ENCODE measurements around the gene STK40.

Gene STK40

DNA sequence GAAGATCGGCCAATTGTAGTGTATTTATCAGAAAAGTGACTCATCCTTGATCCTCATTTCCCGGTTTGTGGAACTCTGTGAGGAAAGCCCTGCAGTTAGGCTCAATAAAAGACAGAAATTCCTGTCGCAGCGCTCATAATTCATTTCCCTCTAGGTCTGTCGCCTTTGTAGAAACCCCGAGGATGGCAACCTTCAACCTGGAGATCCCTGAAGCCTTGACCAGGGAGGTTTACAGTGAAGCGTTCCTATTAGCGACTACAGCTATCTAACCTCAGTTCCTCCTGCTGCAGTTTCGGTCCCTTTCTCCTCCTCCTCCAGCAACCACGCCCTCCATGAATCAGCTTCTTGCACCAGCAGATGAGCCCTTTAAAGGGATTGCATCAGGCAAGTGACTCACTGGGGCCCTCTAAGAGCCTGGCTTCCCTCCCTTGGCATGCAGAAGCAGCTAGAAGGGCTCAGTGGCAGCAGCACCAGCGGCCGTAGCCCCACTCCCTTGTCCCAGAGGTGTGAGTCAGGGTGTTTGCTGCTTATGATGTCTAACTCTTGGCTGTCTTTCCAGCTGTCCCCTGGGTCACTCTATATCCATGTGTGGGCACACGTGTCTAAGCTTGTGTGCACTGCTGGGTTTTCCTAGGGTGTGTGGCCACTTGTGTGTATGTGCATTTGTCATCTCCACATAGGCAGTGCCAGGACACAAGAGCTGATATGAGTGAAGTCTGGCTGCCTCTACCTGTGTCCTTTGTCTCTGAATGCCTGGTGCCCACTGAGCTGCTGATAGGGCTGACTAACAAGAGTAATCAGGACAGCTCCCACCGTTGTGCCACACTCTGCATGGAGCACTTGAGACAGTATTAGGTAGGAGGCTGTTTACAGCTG, 779 bp upstream of the STK40 start:
- peak; percentile 98 for DNase-seq (ENCODE audit: low spot score)
- H3K4me3 ChIP-seq (ENCODE audit: severe bottlenecking): peak overlapping the region; percentile 39
- ATAC-seq (ENCODE audit: low read depth): peak; percentile 77
- H3K27me3 ChIP-seq (ENCODE audit: insufficient read depth, poor library complexity, severe bottlenecking): no peaks in the 10 kb centered on the region
- H3K27ac ChIP-seq (ENCODE audit: poor library complexity, severe bottlenecking): peak overlapping the region; percentile 80
- no peaks in the 10 kb centered on the region for H3K9me3 ChIP-seq (ENCODE audit: severe bottlenecking)
- H3K4me1 ChIP-seq (ENCODE audit: insufficient read depth, poor library complexity, severe bottlenecking): peaks cover 10% of the 10 kb centered on the region
- H3K36me3 ChIP-seq (ENCODE audit: low read depth): 0 out of 2 replicates have a peak, but pooled peaks cover 4% of the 10 kb centered on the region
- TF ChIP-seq, protein P1, sequence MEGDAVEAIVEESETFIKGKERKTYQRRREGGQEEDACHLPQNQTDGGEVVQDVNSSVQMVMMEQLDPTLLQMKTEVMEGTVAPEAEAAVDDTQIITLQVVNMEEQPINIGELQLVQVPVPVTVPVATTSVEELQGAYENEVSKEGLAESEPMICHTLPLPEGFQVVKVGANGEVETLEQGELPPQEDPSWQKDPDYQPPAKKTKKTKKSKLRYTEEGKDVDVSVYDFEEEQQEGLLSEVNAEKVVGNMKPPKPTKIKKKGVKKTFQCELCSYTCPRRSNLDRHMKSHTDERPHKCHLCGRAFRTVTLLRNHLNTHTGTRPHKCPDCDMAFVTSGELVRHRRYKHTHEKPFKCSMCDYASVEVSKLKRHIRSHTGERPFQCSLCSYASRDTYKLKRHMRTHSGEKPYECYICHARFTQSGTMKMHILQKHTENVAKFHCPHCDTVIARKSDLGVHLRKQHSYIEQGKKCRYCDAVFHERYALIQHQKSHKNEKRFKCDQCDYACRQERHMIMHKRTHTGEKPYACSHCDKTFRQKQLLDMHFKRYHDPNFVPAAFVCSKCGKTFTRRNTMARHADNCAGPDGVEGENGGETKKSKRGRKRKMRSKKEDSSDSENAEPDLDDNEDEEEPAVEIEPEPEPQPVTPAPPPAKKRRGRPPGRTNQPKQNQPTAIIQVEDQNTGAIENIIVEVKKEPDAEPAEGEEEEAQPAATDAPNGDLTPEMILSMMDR (IDR thresholded peaks at IDR 0.05; ENCODE audit: poor library complexity, severe bottlenecking): no peak

DNA sequence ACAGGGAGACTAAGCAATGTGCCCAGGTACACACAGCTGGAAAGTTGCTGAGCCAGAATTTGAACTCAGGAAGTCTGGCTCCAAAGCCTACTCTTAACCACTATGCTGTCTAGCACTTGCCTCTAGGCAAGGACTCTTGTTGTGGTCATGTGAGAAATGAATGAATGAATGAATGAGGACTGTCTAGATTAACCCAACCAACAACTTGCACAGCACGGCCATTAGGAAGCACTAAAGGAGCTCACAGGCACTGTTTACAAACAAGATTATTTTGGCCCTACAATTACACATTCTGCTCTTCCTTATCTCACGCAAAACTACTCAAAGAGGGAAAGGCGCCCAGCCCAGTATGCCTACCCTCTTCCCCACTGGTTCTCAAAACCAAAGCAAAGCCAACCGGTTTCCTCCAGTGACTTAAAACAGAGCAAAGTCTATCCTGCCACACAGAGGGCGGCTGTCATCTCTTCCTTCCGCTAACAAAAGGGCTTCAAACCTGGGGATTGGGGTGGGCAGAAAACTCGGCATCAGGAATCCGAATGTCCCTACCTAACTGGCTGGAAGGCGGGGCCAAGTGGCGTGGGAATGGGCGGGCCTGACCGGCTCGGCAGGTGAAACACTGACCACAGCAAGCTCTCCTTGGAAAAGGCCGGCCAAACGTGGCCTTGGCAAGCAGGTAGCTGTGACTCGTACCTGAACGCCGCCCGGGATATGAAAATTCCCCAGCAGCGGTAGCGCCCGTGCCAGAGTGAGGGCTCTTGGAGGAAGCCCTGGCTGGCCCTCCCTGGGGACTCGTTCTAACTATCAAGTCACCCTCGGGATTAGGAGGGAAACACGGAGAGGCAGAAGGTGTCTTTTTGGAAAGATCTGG, 948 bp downstream of the STK40 start:
- TF ChIP-seq, protein P1 (IDR thresholded peaks at IDR 0.05; ENCODE audit: poor library complexity, severe bottlenecking): no peak
- Histone ChIP-seq H3K4me3 (ENCODE audit: severe bottlenecking) (peak overlapping the region; percentile 90), H3K4me1 (ENCODE audit: insufficient read depth, poor library complexity, severe bottlenecking) (peaks cover 10% of the 10 kb centered on the region), H3K27me3 (ENCODE audit: insufficient read depth, poor library complexity, severe bottlenecking) (no peaks in the 10 kb centered on the region), H3K36me3 (ENCODE audit: low read depth) (0 out of 2 replicates have a peak, but pooled peaks cover 4% of the 10 kb centered on the region), H3K9me3 (ENCODE audit: severe bottlenecking) (no peaks in the 10 kb centered on the region), H3K27ac (ENCODE audit: poor library complexity, severe bottlenecking) (peak overlapping the region; percentile 80)
- ATAC-seq (ENCODE audit: low read depth) (peak; percentile 18; the same call in 2 of the 3 replicates), DNase-seq (ENCODE audit: low spot score) (peak; percentile 77)

DNA sequence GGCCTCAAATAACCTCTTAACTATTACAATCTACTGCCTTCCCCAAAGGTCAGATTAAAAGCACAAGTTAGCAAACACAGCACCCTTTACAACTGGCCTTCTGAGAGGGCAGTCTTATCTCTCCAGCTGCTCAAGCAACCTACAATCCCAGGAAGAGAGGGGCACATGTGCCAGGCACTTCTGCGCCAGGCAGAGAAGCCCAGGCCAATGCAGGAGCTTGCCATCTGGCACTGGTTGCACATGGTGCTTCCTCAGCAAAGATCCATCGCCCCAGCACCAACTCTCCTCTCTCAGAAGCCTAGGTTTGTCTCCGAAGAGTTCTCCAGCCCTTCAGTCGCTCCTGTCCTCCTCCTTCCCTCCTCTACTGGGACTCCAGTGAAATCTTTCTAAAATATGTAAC, 2.5 kb downstream of the STK40 start:
- Histone ChIP-seq H3K4me3 (ENCODE audit: severe bottlenecking) (no peak overlapping the region), H3K9me3 (ENCODE audit: severe bottlenecking) (no peaks in the 10 kb centered on the region), H3K27me3 (ENCODE audit: insufficient read depth, poor library complexity, severe bottlenecking) (no peaks in the 10 kb centered on the region), H3K36me3 (ENCODE audit: low read depth) (0 out of 2 replicates have a peak, but pooled peaks cover 4% of the 10 kb centered on the region), H3K27ac (ENCODE audit: poor library complexity, severe bottlenecking) (no peak overlapping the region), H3K4me1 (ENCODE audit: insufficient read depth, poor library complexity, severe bottlenecking) (peaks cover 10% of the 10 kb centered on the region)
- TF ChIP-seq, protein P1 (IDR thresholded peaks at IDR 0.05; ENCODE audit: poor library complexity, severe bottlenecking): no peak
- ATAC-seq (ENCODE audit: low read depth) (no peak), DNase-seq (ENCODE audit: low spot score) (no peak)

DNA sequence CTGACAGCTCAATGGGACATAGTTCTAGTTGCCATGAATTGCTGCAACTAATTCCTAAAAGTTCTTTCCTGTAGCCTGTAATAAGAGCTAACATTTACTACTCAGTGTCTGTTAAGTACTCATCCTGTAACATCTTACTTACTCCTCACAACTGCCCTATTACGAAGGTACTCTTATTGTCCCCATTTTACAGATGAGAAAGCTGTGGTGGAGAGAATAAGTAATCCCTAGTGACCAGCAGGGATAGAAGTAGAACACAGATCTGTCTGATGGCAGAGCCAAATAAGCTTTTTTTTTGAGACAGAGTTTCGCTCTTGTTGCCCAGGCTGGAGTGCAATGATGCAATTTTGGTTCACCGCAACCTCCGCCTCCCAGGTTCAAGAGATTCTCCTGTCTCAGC, 3.1 kb downstream of the STK40 start:
- peaks cover 10% of the 10 kb centered on the region for H3K4me1 ChIP-seq (ENCODE audit: insufficient read depth, poor library complexity, severe bottlenecking)
- DNase-seq (ENCODE audit: low spot score): no peak
- ATAC-seq (ENCODE audit: low read depth): no peak
- TF ChIP-seq, protein P1 (IDR thresholded peaks at IDR 0.05; ENCODE audit: poor library complexity, severe bottlenecking): no peak
- no peak overlapping the region for H3K4me3 ChIP-seq (ENCODE audit: severe bottlenecking)
- H3K9me3 ChIP-seq (ENCODE audit: severe bottlenecking): no peaks in the 10 kb centered on the region
- 0 out of 2 replicates have a peak, but pooled peaks cover 4% of the 10 kb centered on the region for H3K36me3 ChIP-seq (ENCODE audit: low read depth)
- H3K27ac ChIP-seq (ENCODE audit: poor library complexity, severe bottlenecking): no peak overlapping the region
- no peaks in the 10 kb centered on the region for H3K27me3 ChIP-seq (ENCODE audit: insufficient read depth, poor library complexity, severe bottlenecking)
